OCI-LY7 (cell line): ENCODE measurements around the gene SERPINA6.

Experiments
- EZH2phosphoT487 ChIP-seq: fragments of 200-600 bp; sonication (generic); IDR thresholded peaks from 2 replicates; pipeline ENCODE4 v1.6.1; 2018; ENCODE audit warnings: low read depth, borderline replicate concordance, mild to moderate bottlenecking, mixed run types, antibody characterized with exemption, low read length, moderate library complexity, mixed read lengths
- TF ChIP-seq, protein P1 (sequence below): fragments of 200-600 bp; sonication (generic); conservative IDR thresholded peaks from 2 replicates; pipeline ENCODE4 v1.5.1; 2014; ENCODE audit warnings: mild to moderate bottlenecking, antibody characterized with exemption, low read length, moderate library complexity, mixed read lengths

DNA sequence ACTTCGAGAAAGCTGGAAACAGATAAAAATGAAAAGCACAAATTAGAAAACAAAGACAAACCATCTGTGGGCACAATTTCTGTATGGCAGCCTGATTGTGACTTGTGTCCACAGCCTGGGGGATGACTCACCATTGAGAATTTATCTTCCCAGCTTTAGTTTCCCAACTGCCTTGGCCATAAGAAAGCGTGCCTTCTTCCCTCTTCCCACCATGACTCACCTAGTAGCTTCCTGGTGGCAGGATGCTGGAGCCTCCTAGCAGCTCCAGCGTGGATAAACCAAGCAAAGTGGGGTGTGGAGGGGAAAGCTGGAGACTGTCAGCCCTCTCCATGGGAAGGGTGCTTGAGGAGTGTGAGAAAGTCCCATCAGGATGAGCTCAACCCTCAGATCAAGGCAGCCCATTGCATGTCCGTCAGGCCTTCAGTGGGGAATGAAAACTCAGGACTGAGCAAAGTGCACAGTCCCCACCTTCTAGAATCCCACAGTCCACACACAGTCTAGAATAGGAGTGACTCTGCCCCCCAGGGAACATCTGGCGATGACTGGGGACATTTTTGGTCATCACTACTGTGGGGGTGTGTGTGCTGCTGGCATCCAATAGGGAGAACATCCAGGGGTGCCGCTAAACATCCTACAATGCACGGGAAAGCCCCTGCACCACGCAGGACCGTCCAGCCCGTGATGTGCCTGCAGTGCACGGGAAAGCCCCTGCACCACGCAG is 22.4 kb upstream of the SERPINA6 start:
- TF ChIP-seq, protein P1, sequence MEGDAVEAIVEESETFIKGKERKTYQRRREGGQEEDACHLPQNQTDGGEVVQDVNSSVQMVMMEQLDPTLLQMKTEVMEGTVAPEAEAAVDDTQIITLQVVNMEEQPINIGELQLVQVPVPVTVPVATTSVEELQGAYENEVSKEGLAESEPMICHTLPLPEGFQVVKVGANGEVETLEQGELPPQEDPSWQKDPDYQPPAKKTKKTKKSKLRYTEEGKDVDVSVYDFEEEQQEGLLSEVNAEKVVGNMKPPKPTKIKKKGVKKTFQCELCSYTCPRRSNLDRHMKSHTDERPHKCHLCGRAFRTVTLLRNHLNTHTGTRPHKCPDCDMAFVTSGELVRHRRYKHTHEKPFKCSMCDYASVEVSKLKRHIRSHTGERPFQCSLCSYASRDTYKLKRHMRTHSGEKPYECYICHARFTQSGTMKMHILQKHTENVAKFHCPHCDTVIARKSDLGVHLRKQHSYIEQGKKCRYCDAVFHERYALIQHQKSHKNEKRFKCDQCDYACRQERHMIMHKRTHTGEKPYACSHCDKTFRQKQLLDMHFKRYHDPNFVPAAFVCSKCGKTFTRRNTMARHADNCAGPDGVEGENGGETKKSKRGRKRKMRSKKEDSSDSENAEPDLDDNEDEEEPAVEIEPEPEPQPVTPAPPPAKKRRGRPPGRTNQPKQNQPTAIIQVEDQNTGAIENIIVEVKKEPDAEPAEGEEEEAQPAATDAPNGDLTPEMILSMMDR = no peak
- TF ChIP-seq EZH2phosphoT487 = no peak
